Measurements from ENCODE around the gene LYL1. TPM values are rescaled to one million over a fixed set of nuclear protein-coding genes. Genes with fewer than 3 reads are reported as not detected.

The LYL1 gene
- total and polyA plus RNA-seq, 2 of the 13 experiments (the other 11 are each of a cell fraction or from before 2014, with no cell fraction given) = 0.75 to 0.92 TPM

DNA sequence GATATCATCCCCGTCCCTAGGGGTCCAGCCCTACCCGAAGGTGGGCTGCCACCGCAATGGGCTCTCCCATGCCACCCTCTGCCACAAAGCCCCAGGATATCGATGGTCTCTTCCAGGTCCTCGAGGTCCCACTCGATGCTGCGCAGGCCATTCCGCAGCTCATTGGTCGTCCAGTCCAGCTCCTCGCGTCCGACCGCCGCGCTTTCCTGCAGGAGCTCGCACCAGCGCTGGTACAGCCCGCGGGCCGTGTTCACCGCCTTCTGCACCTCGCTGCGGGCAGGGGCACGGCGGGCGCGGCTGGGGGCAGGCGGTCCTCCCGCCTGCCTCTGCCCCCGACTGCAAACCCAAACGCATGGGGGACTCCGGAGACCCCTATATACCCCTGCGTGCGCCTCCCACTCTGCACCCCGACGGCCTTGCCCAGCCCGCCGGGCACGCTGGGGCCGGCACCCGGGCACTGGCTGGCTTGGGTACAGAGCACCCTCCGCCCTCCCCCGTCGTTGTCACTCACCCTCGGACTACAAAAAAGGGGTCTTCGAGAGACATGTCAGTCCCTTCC, 47.0 kb upstream of the LYL1 start:
- in situ Hi-C loops (cut with HindIII; ENCODE audit: extremely low pct_ligation_motif_present, low pct_unique_long_range_greater_than_20kb) = loop anchor here (5.0 kb wide), 2 partner anchors 32 to 43 kb away; partner anchors contain the start of genes NACC1 and TRMT1
- peak overlapping the region; percentile 98 for H3K4me2 ChIP-seq (ENCODE audit: low read depth, low read length)
- intact Hi-C loops (cut with micrococcal nuclease; ENCODE audit: unreplicated experiment) = loop anchor here (2.0 to 5.0 kb wide), 3 partner anchors 17 to 698 kb away; partner anchors contain the start of genes NACC1 and TRMT1
- TF ChIP-seq MAF1 (CRISPR knock-in tag; IDR thresholded peaks at IDR 0.05; ENCODE audit: borderline replicate concordance) (no peak), KDM2A (CRISPR knock-in tag; IDR thresholded peaks at IDR 0.05; ENCODE audit: borderline replicate concordance, low read depth) (no peak; the same call in 1 of the 2 replicates), ZNF773 (CRISPR knock-in tag; IDR thresholded peaks at IDR 0.05; ENCODE audit: borderline replicate concordance) (peak; percentile 33; the same call in 1 of the 2 replicates), ZNF235 (CRISPR knock-in tag; IDR thresholded peaks at IDR 0.05; ENCODE audit: borderline replicate concordance) (no peak; the same call in 1 of the 2 replicates), SYNCRIP (IDR thresholded peaks at IDR 0.05; ENCODE audit: insufficient read depth, low read depth, low read length) (no peak), SRF (IDR thresholded peaks at IDR 0.05; ENCODE audit: low read depth, low read length) (no peak), ZNF841 (CRISPR knock-in tag; IDR thresholded peaks at IDR 0.05; ENCODE audit: borderline replicate concordance) (no peak; the same call in 1 of the 2 replicates), NFKB2 (CRISPR knock-in tag; IDR thresholded peaks at IDR 0.05; ENCODE audit: borderline replicate concordance) (peak; percentile 55; the same call in 1 of the 2 replicates), ZNF703 (CRISPR knock-in tag; IDR thresholded peaks at IDR 0.05; ENCODE audit: borderline replicate concordance) (peak; percentile 43; the same call in 1 of the 2 replicates), HDAC2 (CRISPR knock-in tag; IDR thresholded peaks at IDR 0.05) (no peak)
- TF ChIP-seq, protein P1, sequence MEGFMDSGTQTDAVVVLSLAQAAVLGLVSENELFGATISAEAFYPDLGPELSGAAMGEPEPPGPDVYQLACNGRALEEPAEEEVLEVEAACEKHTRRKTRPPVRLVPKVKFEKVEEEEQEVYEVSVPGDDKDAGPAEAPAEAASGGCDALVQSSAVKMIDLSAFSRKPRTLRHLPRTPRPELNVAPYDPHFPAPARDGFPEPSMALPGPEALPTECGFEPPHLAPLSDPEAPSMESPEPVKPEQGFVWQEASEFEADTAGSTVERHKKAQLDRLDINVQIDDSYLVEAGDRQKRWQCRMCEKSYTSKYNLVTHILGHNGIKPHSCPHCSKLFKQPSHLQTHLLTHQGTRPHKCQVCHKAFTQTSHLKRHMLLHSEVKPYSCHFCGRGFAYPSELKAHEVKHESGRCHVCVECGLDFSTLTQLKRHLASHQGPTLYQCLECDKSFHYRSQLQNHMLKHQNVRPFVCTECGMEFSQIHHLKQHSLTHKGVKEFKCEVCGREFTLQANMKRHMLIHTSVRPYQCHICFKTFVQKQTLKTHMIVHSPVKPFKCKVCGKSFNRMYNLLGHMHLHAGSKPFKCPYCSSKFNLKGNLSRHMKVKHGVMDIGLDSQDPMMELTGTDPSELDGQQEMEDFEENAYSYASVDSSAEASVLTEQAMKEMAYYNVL (CRISPR knock-in tag; IDR thresholded peaks at IDR 0.05; ENCODE audit: borderline replicate concordance) = no peak; the same call in 1 of the 2 replicates
- TF ChIP-seq, protein P2, sequence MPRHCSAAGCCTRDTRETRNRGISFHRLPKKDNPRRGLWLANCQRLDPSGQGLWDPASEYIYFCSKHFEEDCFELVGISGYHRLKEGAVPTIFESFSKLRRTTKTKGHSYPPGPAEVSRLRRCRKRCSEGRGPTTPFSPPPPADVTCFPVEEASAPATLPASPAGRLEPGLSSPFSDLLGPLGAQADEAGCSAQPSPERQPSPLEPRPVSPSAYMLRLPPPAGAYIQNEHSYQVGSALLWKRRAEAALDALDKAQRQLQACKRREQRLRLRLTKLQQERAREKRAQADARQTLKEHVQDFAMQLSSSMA (CRISPR knock-in tag; IDR thresholded peaks at IDR 0.05) = no peak
- TF ChIP-seq, protein P3, sequence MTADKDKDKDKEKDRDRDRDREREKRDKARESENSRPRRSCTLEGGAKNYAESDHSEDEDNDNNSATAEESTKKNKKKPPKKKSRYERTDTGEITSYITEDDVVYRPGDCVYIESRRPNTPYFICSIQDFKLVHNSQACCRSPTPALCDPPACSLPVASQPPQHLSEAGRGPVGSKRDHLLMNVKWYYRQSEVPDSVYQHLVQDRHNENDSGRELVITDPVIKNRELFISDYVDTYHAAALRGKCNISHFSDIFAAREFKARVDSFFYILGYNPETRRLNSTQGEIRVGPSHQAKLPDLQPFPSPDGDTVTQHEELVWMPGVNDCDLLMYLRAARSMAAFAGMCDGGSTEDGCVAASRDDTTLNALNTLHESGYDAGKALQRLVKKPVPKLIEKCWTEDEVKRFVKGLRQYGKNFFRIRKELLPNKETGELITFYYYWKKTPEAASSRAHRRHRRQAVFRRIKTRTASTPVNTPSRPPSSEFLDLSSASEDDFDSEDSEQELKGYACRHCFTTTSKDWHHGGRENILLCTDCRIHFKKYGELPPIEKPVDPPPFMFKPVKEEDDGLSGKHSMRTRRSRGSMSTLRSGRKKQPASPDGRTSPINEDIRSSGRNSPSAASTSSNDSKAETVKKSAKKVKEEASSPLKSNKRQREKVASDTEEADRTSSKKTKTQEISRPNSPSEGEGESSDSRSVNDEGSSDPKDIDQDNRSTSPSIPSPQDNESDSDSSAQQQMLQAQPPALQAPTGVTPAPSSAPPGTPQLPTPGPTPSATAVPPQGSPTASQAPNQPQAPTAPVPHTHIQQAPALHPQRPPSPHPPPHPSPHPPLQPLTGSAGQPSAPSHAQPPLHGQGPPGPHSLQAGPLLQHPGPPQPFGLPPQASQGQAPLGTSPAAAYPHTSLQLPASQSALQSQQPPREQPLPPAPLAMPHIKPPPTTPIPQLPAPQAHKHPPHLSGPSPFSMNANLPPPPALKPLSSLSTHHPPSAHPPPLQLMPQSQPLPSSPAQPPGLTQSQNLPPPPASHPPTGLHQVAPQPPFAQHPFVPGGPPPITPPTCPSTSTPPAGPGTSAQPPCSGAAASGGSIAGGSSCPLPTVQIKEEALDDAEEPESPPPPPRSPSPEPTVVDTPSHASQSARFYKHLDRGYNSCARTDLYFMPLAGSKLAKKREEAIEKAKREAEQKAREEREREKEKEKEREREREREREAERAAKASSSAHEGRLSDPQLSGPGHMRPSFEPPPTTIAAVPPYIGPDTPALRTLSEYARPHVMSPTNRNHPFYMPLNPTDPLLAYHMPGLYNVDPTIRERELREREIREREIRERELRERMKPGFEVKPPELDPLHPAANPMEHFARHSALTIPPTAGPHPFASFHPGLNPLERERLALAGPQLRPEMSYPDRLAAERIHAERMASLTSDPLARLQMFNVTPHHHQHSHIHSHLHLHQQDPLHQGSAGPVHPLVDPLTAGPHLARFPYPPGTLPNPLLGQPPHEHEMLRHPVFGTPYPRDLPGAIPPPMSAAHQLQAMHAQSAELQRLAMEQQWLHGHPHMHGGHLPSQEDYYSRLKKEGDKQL (CRISPR knock-in tag; IDR thresholded peaks at IDR 0.05; ENCODE audit: low read depth) = peak; percentile 10; the same call in 1 of the 2 replicates
- TF ChIP-seq, protein P4, sequence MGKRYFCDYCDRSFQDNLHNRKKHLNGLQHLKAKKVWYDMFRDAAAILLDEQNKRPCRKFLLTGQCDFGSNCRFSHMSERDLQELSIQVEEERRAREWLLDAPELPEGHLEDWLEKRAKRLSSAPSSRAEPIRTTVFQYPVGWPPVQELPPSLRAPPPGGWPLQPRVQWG (CRISPR knock-in tag; IDR thresholded peaks at IDR 0.05; ENCODE audit: borderline replicate concordance, low read depth) = no peak

More for the DNA sequence above, 47.0 kb upstream of the LYL1 start:
- Histone ChIP-seq H4K20me1 (ENCODE audit: insufficient read depth, low read length) (peaks cover 3% of the 10 kb centered on the region; the same call in 1 of the 2 replicates), H2AFZ (ENCODE audit: low read length) (no peak overlapping the region), H3K9ac (ENCODE audit: insufficient read depth, low read depth, low read length) (peak overlapping the region; percentile 98), H3K4me3 (replicated peaks in 1 of 3; ENCODE audit: insufficient read depth in 1 of 3, low read depth in 2 of 3, low read length in 3 of 3) (peak overlapping the region; percentile 92 to 97 (median 96)), H3K4me1 (ENCODE audit: insufficient read depth, low read length) (peaks cover 22% of the 10 kb centered on the region), H3K79me2 (ENCODE audit: insufficient read depth, low read length) (peaks cover 43% of the 10 kb centered on the region), H3K9me3 (ENCODE audit: low read length) (no peaks in the 10 kb centered on the region), H3K27ac (ENCODE audit: extremely low read length, insufficient read depth, low read length) (peak overlapping the region; percentile 94), H3K27me3 (ENCODE audit: control insufficient read depth in 1 of 2, insufficient read depth in 2 of 2, low read length in 2 of 2) (no peaks in the 10 kb centered on the region; a peak in 1 of 5 replicates), H3K36me3 (replicated peaks in 1 of 2; ENCODE audit: control insufficient read depth in 1 of 2, insufficient read depth in 2 of 2, low read length in 2 of 2) (peaks cover 2 to 5% of the 10 kb centered on the region in 2 experiments; a peak in 3 of 5 replicates)
- ATAC-seq (peak; percentile 41), FAIRE-seq (no peak), DNase-seq (ENCODE audit: low spot score) (peak; percentile 37)
- BruUV-seq (replicated peaks) = no TSS peak
- CTCF ChIA-PET (ENCODE audit: low intra/inter-chr PET ratio, low total read pairs) = interaction anchor here (1.4 to 1.6 kb wide), 2 partner anchors 46 to 85 kb away, joined by 4 to 7 read pairs; no protein-coding TSS in a partner anchor
- 0% methylated on average over 6 of the region's 46 CpGs for WGBS (ENCODE audit: low lambda C conversion rate)
- POLR2A ChIA-PET = interaction anchor here (0.8 to 3.1 kb wide), 13 partner anchors 8 to 184 kb away, joined by 3 to 39 read pairs (median 5); partner anchors contain the start of gene NACC1
